Retina (tissue), 1 donor: ENCODE measurements around the gene ADAM15.

ENCODE experiments used
- DNase-seq: peaks from one replicate; pipeline ENCODE4 v3.0.0-alpha.2; 2016

Gene ADAM15, protein sequence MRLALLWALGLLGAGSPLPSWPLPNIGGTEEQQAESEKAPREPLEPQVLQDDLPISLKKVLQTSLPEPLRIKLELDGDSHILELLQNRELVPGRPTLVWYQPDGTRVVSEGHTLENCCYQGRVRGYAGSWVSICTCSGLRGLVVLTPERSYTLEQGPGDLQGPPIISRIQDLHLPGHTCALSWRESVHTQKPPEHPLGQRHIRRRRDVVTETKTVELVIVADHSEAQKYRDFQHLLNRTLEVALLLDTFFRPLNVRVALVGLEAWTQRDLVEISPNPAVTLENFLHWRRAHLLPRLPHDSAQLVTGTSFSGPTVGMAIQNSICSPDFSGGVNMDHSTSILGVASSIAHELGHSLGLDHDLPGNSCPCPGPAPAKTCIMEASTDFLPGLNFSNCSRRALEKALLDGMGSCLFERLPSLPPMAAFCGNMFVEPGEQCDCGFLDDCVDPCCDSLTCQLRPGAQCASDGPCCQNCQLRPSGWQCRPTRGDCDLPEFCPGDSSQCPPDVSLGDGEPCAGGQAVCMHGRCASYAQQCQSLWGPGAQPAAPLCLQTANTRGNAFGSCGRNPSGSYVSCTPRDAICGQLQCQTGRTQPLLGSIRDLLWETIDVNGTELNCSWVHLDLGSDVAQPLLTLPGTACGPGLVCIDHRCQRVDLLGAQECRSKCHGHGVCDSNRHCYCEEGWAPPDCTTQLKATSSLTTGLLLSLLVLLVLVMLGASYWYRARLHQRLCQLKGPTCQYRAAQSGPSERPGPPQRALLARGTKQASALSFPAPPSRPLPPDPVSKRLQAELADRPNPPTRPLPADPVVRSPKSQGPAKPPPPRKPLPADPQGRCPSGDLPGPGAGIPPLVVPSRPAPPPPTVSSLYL

DNA sequence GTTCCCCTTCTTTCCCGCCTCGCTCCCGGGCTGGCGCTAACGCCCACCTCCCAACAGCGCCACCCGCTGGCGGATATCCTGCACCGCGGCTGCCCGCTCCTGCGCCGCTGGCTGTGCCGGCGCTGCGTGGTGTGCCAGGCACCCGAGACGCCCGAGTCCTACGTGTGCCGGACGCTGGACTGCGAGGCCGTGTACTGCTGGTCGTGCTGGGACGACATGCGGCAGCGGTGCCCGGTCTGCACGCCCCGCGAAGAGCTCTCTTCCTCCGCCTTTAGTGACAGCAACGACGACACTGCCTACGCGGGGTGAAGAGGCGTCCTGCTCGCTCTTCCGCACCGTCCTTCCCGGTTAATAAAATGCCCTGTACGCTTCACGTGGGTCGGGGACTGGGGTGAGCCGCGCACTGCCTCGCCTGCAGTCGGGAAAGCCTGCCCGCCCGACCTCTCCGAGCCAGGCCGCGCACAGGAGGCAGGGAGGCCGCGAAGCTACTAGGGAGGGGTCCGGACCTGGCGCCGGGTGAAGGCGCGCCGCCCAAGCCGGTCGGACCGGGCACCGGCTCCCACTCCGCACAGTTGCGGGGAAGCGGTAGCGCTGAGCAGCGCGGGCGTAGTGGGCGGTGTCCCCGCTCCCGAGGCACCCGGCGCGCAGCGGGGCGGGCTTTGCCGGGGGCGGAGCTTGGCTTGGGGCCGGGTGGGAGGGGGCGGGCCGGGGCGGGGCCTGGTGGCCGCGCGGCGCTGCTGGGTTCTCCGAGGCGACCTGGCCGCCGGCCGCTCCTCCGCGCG, at the start of gene ADAM15:
ADAM15 (plus strand) TSS at position 757 of the 782 bp plus-strand sequence. CDS start 71 bp downstream, outside the sequence.
- DNase-seq: peak; percentile 95

DNA sequence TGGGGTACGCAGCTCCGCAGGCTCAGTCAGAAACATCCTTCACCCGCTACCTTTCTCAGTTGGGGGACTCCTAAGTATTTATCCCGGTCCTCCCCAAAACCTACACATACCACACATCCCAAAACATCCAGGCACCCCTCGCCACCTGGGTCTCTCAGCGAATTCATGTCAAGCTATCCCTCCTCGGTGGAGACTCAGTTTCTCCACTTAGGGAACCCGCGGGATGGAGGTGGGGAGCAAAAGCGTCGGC, 49.8 kb upstream of the ADAM15 start:
- DNase-seq: no peak

DNA sequence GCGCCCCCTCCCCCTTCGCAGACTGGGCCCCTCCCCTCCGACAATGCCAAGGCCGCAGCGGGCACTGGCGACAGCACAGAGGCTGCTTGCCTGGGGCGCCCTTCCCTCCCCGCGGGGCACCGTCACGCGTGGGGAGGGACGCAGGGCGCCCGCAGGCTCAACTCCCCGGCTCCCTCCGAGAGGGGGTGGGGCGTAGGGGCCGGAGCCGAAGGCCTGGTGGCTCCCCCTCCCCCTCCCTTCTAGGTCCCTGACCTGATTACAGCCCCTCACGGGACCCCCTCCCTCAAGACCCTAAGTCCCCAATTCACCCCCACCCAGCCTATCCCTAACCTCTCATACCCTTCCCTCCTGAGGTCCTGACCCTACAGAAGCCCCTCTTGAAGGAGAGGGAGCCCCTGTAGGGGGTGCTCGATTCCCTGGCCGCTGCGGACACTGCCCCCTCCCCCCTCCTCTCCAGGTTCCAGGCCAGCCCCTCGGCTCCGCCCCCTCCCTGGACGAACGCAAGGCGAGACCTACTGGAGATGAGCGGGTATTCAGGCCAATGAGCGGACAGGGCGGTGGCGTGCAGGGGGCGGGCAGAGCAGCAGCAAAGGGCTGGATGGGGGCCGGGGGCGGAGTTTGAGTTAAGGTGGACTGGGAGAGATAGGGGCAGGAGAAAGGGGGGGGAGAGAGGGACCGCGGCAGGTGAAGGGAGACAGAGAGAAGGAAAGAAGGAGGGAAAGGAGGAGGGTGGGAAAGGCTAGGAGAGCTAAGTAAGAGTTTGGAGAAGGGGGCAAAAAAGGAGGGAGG, 49.2 kb upstream of the ADAM15 start:
- peak; percentile 89 for DNase-seq

DNA sequence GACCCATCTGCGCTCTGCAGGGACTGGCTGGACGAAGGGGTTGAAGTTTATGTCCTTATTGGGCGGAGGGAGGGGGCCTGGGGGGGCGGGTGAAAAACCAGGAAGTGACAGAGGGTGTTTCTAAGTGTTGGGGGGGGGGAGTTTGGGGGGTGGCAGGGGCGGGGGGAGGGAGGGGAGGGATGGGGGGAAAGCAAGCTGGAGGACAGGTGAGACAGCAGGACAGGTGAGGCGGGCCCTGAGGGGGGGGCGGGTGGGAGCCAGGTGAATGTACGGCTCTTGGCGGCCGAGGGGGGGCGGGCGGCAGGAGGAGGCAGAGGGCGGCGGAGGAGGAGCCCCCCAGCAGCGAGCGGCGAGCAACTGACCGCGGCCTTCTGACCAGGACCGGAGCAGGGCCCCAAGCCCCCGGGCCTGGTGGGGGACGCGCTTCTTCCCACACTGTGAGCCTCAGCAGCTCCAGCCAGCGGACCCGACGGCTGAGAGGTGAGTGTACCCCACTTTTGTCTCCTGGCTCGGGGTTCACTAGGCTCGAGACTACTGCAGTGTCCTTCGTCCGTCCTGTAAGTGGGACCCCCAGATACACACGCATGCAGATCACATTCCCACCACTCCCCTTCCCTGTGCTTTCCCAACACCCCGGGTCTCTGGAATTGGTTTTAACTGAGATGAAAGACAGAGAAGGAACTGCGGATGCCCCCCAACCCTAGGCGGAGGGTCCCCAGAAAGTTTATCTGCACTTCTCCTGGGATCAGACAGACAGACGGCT, 48.5 kb upstream of the ADAM15 start, which contains the start of gene ZBTB7B:
ZBTB7B (plus strand) TSS at position 339 of the 763 bp plus-strand sequence. CDS start 11,859 bp downstream, outside the sequence.
- DNase-seq: peak; percentile 71

DNA sequence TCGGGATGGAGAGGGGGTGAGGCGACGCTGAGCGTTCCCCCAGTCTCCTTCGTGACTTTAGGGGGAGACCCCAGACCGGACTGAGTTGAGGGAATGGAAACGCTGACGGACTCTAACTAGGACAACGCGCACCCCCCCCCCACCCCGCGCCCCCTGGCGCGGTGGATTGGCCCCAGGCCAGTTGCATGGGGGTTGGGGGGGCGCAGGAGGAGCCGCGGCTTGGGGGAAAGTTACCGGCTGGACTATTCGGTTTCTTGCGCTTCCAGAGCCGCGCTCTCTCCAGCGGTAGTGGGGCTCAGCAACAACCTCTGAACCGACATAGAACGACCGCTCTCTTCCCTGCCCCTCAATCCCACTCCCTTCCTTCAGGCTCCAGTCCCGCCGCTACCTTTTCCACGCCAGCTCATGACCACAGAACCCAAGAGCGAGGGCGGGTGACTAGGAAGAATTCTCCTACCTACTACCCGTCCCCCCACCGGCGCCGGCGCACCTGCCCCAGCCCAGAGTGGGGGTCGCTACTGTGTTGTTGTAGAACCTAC, 47.8 kb upstream of the ADAM15 start:
- DNase-seq: peak; percentile 72

DNA sequence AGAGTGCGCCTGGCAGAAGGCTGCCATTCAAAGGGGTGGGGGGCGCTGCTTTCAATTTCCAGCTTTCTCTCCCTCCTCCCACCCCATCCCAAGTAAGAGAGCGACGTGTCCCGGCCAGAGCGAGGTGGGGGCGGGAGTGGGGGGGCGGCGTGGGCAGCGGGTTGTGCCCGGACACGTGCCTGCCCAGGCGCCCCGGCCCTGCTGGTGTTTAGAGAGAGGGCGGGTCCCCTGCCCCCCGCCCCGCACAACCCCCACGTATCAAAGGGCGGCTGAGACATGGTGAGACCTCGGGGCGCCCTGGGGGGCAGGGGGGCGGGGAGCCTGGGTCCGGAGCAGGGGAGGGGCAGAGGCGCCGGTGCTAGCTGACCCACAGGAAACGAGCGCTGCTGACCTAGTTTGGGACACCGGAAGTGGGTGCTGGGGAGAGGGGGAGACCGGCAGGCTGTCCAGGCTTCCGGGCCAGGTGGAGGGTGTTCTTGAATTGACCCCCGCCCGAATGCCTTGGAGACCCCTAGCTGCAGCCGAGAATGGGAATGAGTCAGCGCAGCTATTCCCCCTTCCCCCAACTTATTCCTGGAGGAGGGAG, 47.3 kb upstream of the ADAM15 start:
- DNase-seq: peak; percentile 55

DNA sequence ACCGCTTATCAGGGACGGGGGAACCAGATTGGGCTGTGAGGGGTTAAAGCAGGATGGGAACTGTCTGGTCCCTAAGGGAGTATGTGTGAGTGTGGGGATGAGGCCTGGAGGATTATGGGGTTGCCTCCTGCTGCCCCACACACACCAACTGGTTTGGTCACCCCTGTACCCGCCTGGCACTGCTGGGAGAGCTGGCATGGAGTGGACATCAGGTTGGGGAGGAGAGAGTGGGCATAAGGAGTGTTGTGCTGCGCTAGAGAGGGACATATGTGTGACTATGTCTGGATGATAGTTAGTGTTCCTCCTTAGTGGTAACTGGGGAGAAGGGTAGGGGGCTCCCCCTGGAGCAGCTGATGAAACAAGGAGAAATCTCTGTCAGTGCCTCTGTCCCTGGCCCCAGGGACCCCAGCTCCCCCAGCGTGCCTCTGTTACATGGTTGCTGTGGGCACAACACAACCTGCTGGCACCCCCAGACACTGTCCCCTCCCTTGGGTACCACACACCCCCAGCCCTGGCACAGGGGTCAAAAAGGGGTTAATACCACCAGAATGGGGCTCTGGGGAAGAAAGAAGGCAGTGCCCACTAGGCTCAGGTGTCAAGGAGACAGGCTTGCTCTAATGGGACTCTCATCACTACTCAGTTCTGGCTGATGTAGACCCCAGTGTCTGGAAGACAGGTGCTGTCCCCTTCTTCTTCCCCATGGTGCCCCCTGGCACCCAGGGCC, 46.6 kb upstream of the ADAM15 start:
- no peak for DNase-seq

DNA sequence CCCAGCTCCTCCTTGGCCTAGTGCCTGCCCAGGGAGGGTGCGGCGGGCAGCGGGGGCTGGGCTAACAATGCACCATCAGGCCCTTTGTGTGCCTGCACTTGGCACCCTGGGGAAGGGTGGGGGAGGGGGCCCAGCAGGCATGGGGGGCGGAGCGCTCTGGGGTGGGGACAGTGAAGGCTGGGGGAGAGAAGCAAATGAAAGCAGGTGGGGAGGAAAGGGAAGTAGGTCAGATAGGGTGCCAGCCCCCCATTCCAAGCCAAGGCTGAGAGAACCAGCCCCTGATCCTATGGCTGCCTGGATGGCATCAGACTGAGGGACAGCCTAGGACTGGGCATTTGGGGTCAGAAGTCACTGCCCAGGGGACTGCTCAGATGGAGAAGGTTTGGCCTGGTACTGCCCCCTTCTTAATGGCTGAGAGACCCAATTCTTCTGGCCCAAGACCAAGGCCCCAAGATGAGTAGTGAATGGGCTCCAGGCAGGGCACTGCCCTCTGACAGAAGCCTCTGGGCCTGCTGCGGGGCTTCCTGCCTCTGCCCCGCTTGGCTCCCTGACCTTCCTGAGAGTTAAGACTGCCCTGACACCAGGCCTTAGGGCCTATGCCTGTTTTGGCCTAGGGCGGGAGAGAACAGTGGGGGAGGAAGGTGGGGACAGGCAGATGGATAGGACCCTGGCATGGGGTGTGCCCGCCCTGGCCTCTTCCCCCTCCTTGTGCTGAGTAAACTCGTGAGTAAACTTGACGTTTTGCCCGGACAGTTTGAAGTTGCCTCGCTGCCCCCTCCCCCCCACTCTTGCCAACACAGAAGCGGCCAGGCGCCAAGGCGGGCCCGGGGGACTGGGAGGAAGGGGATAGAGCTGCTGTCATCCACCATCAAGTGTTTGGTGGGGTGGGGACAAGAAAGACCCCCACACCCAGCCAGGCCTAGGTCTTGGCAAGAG, 45.8 kb upstream of the ADAM15 start:
- no peak for DNase-seq

DNA sequence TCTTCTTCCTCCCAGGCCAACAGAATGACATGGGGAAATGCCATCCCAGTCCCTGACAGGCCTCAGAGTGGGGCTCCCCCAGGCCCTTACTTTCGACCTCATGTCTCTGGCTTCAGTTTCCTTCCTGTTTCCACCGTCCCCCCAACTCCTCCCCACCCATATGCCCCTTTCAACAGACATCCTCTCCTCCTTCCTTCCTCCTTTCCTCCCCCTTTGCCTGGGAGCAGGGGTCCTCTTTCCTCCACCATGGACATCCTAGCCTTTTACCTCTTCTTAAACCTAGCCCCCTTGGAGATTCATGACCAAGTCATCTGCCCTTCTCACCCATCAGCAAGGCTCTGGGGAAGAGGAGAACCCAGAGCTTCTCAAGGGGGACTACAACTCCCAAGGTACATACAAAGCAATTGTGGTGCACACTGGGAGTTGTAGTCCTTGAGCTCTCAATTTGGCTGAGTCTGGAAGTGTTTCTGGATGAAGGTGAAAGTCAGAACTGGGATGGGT, 44.5 kb upstream of the ADAM15 start:
- DNase-seq: no peak

DNA sequence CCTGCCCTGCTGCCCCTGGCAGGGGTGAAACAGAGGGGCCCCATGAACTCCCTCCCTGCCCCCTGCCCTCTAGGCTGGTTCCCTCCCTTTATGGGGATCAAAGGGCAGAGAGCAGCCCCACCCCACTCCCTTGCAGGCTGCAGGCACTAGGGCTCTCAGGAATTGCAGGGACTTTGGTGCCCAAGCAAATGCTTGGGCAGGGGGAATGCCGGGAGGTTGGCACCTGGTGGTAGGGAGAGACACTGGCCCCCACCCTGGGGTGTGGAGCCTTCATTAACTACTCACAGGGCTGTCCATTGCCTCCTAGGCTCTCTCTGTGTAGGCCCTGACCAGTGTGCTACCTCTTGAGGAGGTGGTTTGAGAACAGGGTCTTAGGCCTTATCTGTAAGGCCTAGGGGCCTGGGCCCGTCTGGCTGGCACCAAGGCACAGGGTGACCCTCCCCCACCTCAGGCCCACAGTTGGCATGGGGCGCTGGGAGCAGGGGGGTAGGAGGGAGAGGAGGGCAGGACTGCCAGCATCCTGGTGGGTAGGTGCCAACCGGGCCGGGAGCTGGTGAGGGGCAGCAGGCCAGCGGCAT, 43.8 kb upstream of the ADAM15 start:
- no peak for DNase-seq

DNA sequence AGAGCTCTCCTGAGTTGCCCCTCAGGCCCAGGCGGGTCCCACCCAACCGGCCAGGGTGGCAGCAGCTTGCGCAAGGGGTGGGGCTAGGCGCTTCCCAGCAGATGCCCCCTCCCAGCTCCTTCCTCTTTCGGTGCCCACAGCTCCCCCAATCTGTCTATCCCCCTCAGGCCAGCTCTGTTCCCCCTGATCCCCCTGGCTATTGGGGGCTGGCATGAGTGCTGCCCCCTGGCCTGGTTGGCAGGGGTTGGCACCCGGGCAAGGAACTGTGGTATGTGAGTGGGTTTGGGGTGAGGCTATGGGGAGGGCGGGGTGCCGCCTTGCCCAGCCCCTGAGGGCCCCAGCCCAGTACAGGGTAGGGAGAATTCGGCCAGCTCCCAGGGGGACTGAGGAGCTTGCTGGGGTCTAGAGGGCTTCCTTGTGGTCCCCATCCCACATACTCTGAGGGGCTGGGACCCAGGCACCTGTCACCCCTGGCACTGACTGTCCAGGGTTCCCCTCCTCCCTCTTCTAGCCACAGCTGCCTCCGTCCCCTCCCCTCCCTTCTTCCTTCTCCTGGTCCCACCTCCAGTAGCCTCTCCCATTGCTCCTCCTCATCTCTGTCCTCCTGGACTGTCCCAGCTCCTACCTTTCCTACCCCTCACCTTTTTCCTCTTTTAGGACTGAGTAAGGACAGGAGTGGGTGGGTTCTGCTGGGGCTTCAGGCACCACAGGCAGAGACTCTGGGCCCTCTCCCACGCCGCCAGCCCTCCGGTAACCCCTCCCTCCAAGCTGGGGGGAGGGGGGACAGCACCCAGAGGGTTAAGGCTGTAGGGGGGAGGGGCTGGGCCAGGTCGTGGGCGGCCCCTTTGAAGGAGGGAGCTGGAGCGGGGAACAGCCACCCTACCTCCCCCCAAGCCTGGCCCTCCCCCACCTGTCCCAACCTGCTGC, 42.8 kb upstream of the ADAM15 start:
- no peak for DNase-seq

DNA sequence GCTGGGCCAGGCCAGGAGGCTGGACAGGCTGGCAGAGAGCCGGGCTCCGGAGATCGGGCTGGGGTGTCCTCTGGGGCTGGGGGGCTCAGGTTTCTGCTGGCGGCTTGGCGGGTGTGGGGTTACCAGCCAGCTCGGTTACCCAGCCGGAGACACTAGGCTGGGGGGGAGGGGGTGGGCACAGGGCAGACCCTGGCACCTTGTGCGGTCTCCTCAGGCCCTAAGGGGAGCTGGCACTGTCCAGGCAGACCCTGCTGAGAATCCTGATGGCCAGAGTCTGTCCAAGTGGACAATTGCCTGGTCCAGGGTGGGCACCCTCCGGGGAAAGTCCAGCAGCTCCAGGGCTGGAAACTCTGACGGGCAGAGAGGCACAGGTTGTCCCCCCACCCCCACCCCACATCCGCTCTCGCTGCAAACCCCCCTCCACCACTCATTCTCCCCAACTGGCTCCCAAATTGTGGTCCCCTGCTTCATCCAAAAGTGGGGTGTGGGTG, 41.9 kb upstream of the ADAM15 start:
- no peak for DNase-seq

DNA sequence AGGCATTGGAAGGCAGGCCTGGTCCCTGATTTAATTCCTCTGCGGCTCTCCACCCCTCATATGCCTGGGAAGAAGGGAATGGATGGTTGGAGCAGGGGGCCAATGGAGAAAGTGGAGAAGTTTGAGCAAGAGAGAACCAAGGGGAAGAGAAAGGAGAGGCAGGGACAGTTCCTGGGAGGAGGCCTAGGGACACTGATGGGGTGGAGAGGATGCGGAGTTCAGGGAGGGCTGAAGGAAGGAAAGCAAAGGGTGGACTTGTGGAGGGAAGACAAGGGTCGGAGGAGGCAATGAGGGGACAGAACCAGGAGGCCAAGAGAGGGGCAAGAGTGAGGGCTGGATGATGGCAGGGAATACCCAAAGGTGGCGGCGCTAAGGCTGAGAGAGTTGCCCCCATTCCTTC, 41.4 kb upstream of the ADAM15 start:
- DNase-seq: no peak

DNA sequence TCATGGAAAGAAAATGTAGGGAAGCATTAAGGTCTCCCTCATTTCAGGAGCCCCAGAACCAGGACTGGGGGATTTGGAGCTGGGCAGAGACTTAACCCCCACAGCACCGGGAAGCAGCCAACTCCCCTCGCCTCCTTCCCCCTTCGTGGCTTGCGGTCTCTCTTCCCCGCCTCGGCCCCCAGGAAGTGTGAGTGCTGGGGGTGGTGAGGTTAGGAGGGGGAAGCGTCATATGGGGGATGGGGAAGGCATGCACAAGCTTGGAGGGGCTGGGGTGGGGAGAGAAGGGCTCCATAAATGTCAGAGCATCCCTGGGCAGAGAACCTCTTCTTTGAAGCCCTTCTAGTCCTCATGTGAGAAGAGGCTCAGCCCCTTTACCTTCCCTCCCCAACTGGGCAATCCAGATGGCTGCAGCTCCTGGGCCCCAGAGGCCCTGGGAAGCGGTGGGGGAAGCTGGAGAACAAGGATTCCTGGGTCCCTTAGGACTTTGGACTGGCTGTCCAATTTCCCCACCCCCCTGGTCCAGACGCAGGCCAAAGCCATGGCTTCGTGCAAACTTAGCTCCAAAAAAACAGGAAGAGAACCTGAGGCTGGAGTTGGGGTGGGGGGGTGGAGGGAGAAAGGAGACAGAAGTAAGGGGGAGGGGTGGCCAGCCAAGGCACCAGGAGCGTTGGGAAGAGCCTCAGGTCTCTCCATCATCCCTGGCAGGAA, 40.8 kb upstream of the ADAM15 start:
- DNase-seq: no peak

DNA sequence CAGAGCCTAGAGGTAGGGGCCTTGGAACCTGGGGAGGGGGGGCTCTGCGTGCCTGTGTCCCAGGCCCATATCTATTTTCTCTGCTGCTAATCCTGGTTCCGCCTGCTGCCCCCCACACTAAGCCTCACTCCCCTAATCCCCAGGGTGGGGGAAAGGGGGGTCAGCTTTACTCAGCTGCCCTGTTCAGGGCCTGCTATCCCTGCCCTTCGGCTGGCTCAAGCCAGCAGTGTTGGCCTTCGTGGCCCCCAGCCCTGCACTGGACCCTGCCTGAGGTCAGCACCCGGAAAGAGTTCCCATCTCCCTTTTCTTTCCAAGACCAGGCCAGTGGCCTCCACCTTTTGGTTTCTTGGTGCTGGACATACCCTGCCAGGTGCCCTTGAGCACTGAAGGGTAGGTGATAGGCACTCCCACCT, 40.1 kb upstream of the ADAM15 start:
- DNase-seq: no peak

DNA sequence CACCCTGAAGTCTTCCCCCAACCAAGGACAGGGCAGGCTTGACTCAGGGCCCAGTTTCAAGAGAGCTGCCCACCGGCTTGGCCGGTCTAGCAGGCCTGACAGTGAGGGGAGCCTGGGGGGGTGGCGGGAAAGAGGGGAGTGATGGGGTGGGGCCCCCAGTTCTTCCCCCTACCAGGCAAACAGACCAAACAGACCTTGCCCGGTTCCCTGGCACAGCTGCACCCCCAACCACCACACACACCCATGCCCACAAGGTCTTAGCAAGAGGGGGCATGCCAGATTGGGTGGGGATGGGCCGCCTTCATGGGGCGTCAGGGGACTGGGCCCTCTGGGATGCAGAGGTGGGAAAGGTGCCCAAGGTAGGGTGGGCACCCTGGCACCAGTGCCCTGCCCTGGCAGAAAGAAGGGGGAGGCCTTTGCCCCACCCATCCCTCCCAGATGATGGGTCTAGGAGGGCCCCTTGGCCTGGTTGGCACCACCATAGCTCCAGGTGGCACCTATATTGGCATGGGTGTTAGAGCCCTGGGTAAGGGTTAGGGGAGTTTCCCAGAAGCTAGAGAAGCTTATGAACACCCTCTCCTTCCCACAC, 39.6 kb upstream of the ADAM15 start:
- DNase-seq: no peak
